Jurkat, Clone E6-1 (cell line): Measurements from ENCODE around the gene LRRC19. TPM values are rescaled to one million over a fixed set of nuclear protein-coding genes. Genes with fewer than 3 reads are reported as not detected.

Experiments
- DNase-seq: peaks from one replicate; pipeline ENCODE4 v3.0.0-alpha.2; 2011; ENCODE audit warnings: low read depth, low spot score
- H3K4me3 ChIP-seq: 2 replicates; pipeline ENCODE4 v1.5.1; 2011; ENCODE audit warnings: mild to moderate bottlenecking, low read length, control low read depth, moderate library complexity
- polyA plus RNA-seq: library from polyadenylated mRNA; unstranded; fragments of >200 nt; gene quantifications from one replicate; pipeline ENCODE4 v1.2.1, GENCODE V29; 2012; ENCODE audit warnings: missing spikeins; ENCODE audit not compliant: insufficient read length, insufficient read depth

LRRC19 gene
- not detected for polyA plus RNA-seq

- H3K4me3 ChIP-seq = no peak within 1 kb of the TSS
- DNase-seq = no peak
Measured at GRCh38 chr9:27005491-27005890, at the start of gene LRRC19. LRRC19 (minus strand) TSS chr9:27005672; CDS start chr9:26999694, 5,978 bp downstream.

- DNase-seq = no peak
- no peak overlapping the region for H3K4me3 ChIP-seq
Measured at GRCh38 chr9:27054841-27055240, 49.4 kb upstream of the LRRC19 start.

DNA sequence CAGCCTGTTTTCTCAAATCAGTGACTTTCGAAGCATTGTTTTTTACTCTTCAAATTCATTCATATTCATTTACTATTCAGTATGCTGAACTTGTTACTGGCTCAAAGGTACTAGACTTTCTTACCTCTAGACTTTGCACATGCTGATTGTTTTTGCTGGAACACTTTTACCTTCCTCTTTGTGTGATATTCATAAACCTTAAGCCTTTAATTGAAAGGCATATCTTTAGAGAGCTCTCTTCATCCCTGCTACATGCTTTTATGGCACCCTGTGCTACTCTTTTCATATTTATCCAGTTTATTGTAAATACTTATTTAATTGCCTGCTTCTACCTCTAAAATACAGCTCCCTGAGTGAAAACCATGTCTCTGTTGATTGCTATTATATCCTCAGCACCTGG lies 48.7 kb upstream of the LRRC19 start:
- no peak overlapping the region for H3K4me3 ChIP-seq
- DNase-seq = no peak

GRCh38 chr9:27053369-27054022 lies 48.0 kb upstream of the LRRC19 start:
- no peak for DNase-seq
- no peak overlapping the region for H3K4me3 ChIP-seq

GRCh38 chr9:27047136-27047535 lies 41.7 kb upstream of the LRRC19 start:
- H3K4me3 ChIP-seq = no peak overlapping the region
- no peak for DNase-seq

GRCh38 chr9:27043176-27043575 lies 37.7 kb upstream of the LRRC19 start:
- no peak overlapping the region for H3K4me3 ChIP-seq
- no peak for DNase-seq

DNA sequence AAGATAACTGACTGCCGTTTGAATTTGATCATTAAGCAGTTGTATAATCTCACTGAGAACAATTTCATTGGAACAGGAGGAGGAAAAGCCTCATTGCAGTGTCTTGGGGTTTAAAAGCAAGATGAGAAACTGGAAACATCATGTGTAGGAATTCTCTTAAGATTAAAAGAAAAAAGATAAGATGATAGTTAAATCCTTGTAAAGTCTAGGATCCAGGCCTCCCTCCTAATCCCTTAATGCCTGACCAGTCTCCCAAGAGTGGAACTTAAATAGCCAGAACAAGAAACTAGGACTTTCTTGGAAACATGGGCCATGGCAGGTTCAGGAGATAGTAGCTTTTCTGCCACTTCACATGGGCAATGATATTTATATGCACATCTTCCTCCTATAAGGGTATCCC lies 37.0 kb upstream of the LRRC19 start:
- H3K4me3 ChIP-seq = no peak overlapping the region
- DNase-seq = no peak

DNA sequence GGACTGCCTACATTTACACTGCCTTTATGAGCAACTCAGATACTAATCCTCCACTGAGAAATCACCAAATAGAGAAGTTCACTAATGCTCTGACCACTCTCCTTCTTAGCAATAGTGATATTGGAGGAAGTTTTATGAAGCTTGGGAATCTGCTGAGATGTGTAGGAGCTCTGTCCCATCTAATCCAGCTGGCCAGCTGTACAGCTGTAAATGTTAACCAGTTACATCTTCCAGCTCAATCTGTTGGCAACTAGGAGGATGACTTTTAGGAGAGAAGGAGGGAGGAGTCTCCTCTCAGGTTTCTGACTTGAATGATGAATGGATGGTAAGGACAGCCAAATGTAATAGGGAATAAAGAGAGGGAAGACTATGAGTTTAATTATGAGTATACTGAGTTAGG lies 36.3 kb upstream of the LRRC19 start:
- DNase-seq = no peak
- no peak overlapping the region for H3K4me3 ChIP-seq

DNA sequence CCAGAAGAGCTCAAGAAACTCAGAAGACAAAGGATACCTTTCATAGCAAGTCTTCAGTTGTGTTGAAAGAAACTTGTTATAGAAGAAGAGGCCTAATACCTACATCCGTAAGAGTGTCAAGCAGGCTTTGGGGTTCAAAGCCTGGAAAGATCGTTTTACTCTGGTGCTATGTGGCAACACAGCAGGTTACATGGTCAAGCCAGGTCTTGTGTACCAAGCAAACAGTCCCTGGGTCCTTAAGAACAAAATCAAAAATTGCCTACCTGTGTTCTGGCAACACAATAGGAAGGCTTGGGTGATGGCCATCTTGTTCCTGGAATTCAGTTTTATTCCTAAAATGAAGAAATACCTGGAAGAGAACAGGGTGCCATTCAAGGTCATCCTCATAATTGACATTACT lies 32.0 kb upstream of the LRRC19 start:
- no peak overlapping the region for H3K4me3 ChIP-seq
- DNase-seq = no peak

DNA sequence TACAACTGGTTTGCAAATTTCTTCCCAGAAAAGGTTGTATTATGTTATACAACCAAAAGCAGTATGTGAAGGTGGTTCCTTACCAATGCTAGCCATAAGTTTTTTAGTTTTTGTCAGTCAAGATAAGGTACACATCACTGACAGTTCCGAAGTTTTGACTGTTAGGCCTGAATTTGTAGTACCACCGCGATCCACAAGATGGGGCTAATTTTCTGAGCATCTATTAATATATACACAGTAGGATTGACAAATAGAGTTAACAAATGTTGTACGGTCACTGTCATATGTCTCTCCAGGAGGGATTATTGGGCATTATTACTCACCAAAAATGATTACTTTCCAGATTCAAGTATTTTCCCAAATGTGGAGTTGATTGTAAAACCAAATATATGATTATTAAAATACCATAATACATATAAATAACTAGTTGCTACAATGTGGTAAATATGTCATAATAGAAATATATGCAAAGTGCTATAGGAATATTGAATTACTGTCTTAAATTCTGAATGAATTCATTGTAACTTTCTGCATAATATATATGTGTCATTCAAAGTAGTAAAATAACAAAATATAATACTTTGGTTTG lies 28.4 kb upstream of the LRRC19 start:
- no peak overlapping the region for H3K4me3 ChIP-seq
- DNase-seq = peak; percentile 37

- H3K4me3 ChIP-seq = no peak overlapping the region
- no peak for DNase-seq
Measured at GRCh38 chr9:27029186-27029585, 23.7 kb upstream of the LRRC19 start.

GRCh38 chr9:27022920-27023319 lies 17.4 kb upstream of the LRRC19 start:
- no peak overlapping the region for H3K4me3 ChIP-seq
- no peak for DNase-seq

DNA sequence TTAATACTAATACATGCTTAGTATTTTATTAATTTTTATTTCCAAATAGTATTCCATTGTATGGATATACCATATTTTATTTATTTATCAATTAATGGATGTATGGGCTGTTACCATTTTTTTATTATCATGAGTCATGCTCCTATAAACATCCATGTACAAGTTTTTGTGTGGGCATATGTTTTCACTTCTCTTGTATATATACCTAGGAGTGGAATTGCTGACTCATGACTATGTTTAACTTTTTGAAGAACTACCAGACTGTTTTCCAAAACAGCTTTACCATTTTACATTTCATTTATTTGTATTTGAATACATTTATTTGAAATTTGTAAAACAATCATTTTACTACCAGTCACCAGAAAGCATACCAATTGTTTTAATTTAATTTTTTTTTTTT lies 14.1 kb upstream of the LRRC19 start:
- DNase-seq = no peak
- no peak overlapping the region for H3K4me3 ChIP-seq

- no peak overlapping the region for H3K4me3 ChIP-seq
- no peak for DNase-seq
Measured at GRCh38 chr9:27003426-27004077, 1.9 kb downstream of the LRRC19 start.

DNA sequence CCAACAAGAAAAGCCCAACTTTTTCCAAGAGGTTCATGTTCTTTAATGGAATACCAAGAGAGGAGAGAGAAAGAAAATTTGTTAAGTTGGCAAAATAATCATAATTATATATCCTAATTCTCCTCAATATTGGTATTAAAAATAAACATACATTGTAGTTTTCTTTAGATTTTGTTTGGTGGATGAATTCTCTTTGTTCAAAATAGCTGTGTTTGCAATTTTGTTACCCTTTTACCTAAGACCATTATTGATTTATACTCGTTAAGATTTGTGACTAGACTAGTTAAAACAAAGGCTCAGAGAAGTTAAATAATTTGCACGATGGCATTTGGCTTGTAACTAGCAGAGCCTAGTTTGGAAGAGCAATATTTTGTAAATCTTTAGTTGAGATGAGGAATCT lies 9.7 kb downstream of the LRRC19 start:
- DNase-seq = no peak
- H3K4me3 ChIP-seq = no peak overlapping the region

GRCh38 chr9:26983340-26983739 lies 22.1 kb downstream of the LRRC19 start:
- no peak overlapping the region for H3K4me3 ChIP-seq
- no peak for DNase-seq

DNA sequence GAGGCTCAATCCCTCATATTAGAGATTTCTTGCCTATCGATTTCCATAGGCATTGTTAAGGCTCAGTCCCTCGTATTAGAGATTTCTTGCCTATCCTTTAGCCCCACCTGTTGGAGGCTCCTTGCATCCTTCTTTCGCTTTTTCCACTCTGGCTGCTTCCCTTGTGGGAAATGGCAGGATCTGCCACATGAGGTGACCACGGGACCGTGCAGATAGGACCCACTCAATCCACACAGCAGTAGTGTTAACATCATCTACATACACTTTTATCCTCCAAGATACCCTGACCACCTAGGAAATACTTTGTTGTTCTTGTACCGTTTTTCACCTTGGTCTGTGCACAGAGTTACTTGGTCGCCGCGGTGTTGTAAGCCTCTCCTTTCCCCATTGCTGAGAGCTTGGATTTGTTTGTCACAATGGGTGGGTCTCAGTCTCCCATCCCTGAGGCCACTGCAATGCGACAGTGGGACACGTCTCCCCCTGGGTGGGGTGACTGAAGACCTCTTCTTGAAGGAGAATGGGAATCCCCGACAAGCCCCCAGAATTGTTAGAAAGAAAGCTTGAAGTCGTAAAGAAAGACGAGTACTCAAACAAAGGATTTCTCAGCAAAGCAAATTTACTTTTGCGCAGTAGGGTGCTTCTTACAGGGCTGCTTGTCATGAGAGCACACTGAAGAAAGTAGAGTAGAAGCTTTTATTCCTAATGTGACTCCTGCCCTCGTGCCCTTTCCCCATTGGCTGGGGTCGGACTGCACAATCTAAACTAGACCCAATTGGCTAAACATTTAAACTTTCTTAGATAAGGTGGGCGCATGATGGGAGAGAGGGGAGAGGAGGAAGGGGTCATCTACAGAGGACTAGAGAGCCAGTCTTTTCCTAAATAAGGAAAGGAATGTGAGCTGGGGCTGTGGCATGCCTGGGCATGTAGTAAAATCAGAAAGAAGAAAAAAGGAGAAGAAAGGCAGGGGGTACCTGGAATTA lies 29.5 kb downstream of the LRRC19 start:
- peak; percentile 15 for DNase-seq

DNA sequence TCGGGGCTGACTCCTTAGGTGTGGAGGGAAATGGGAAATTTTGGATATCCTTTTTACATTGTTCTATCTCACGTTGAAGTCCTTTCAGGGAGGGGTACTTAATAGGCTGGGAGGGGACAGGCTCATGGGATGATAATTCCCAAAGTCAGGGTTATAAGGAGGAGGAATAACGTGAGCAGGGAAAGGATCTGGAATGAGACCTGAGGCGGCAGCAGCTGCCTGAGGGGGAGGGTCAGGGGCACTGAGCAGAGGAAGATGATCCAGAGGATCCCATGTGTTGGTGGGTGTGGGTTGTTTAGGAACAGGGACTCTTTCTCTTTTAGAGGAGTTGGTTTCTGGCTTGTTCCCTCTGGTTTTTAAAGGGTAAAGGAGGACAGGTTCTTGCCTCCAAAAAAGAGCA lies 30.5 kb downstream of the LRRC19 start:
- H3K4me3 ChIP-seq = no peak overlapping the region
- DNase-seq = no peak

More for the DNA sequence above, 29.5 kb downstream of the LRRC19 start:
- H3K4me3 ChIP-seq = no peak overlapping the region

DNA sequence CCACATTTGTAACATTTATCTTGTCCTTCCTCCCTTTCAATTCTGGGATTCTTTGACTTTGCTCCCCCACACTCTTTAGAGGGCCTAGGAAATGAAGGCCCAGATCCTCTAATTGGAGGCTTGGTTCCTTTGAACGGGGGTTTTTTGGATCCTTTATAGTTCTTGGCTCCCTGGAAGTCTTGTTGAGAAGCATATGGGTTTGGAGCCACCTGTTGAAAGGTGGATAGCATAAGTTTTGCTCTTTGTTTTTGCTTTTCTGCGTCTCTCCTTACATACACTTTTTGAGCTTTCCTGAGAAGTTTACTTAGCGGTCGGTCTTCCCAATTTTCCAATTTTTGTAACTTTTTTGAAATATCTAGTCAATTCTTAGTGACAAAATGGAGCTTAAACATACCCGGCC lies 31.5 kb downstream of the LRRC19 start:
- H3K4me3 ChIP-seq = no peak overlapping the region
- no peak for DNase-seq

GRCh38 chr9:26971721-26972120 lies 33.8 kb downstream of the LRRC19 start:
- no peak for DNase-seq
- H3K4me3 ChIP-seq = no peak overlapping the region
